ENCODE results near the gene PC. TPM values are rescaled to one million over a fixed set of nuclear protein-coding genes. Genes with fewer than 3 reads are reported as not detected.
"Not testable (repeated sequence)": the region's sequence is repeated elsewhere in the genome, so short reads cannot be mapped to it uniquely, and the experiment has no call there.

The PC gene
- total RNA-seq, 1 donor from 2014 or later: 45.9 TPM

DNA sequence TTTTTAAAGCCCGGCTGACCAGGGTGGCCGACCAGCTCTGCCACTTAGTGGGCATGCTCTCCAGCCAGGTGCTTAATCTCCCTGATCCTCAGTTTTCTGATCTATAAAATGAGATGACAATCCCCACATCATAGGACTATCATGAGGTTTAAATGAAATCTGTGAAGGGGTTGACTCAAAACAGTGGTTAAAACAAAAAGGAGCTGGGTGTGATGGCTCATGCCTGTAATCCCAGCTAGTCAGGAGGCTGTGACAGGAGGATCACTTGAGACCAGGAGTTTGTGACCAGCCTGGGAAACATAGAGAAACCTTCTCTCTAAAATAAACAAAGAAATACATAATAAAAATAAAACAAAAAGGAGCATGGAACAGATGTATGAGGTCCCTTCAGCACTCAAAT, 13.3 kb upstream of the PC start:
- Histone ChIP-seq H3K4me3 (ENCODE audit: low read length in 3 of 3) (no peak overlapping the region), H3K9me3 (ENCODE audit: control insufficient read depth in 3 of 3, low read length in 3 of 3) (no peaks in the 10 kb centered on the region), H3K9ac (ENCODE audit: low read depth in 1 of 3, low read length in 3 of 3) (no peak overlapping the region), H3K36me3 (ENCODE audit: control insufficient read depth in 3 of 3, insufficient read depth in 3 of 3, low read length in 3 of 3) (no peaks in the 10 kb centered on the region), H3K27ac (ENCODE audit: low read depth, low read length) (peak overlapping the region; percentile 68), H3K27me3 (ENCODE audit: control insufficient read depth in 3 of 3, insufficient read depth in 3 of 3, low read length in 3 of 3) (no peaks in the 10 kb centered on the region), H3K4me1 (ENCODE audit: control insufficient read depth in 3 of 3, insufficient read depth in 3 of 3, low read length in 3 of 3) (peaks cover 3 to 10% (median 4%) of the 10 kb centered on the region in 3 donors)

DNA sequence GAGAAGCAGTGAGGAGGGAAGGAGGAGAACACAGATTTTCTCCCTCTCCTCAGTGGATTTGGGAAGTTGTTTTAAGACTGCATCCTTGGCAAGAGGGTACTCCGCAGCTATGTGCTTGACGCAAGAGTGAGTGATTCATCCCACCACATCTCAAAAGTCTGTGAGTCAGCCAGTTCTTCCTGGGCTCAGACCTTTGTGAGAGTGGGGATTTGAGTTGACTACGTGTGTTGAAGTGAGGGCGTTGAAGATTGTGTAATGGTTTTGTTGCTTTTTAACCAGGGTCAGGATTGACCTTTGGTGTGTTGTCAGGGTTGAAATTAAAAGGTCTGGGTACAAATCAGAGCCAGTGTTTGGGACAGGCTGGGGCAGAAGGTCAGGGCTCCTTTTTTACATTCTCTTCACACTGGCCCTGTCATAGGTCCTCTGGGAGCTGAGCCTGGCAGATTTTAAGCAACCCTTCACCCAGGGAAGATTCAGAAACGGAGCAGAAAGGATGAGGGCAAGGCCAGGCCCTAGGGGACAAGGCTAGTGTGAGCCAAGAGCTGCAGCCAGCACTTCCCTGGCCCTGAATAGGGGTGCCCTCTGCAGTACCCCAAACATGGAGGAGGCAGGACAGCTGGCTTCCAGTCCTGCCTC, 12.7 kb upstream of the PC start:
- Histone ChIP-seq H3K9ac (ENCODE audit: low read depth in 1 of 3, low read length in 3 of 3) (no peak overlapping the region), H3K27ac (ENCODE audit: low read depth, low read length) (peak overlapping the region; percentile 68), H3K27me3 (ENCODE audit: control insufficient read depth in 3 of 3, insufficient read depth in 3 of 3, low read length in 3 of 3) (no peaks in the 10 kb centered on the region), H3K4me3 (ENCODE audit: low read length in 3 of 3) (no peak overlapping the region), H3K36me3 (ENCODE audit: control insufficient read depth in 3 of 3, insufficient read depth in 3 of 3, low read length in 3 of 3) (no peaks in the 10 kb centered on the region), H3K9me3 (ENCODE audit: control insufficient read depth in 3 of 3, low read length in 3 of 3) (no peaks in the 10 kb centered on the region), H3K4me1 (ENCODE audit: control insufficient read depth in 3 of 3, insufficient read depth in 3 of 3, low read length in 3 of 3) (peaks cover 3 to 10% (median 4%) of the 10 kb centered on the region in 3 donors)

DNA sequence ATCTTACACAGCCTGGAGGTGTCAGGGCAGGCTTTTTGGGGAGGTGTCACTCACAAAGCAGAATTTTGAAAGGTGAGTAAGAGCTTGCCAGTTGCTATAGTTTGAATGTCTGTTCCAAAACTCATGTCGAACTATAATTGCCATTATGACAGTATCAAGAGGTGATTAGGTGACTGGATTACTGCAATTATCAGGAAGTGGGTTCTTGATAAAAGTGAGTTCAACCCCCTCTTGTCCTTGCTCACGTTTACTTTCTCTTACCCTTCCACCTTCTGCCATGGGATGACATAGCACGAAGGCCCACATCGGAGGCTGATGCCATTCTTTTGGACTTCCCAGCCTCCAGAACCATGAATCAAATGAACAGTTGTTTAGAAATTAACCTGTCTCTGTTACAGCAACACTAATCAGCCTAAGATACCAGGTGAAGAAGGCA, 12.2 kb upstream of the PC start:
- Histone ChIP-seq H3K27me3 (ENCODE audit: control insufficient read depth in 3 of 3, insufficient read depth in 3 of 3, low read length in 3 of 3) (no peaks in the 10 kb centered on the region), H3K27ac (ENCODE audit: low read depth, low read length) (peak overlapping the region; percentile 33), H3K4me3 (ENCODE audit: low read length in 3 of 3) (no peak overlapping the region), H3K9me3 (ENCODE audit: control insufficient read depth in 3 of 3, low read length in 3 of 3) (no peaks in the 10 kb centered on the region), H3K9ac (ENCODE audit: low read depth in 1 of 3, low read length in 3 of 3) (no peak overlapping the region), H3K36me3 (ENCODE audit: control insufficient read depth in 3 of 3, insufficient read depth in 3 of 3, low read length in 3 of 3) (no peaks in the 10 kb centered on the region), H3K4me1 (ENCODE audit: control insufficient read depth in 3 of 3, insufficient read depth in 3 of 3, low read length in 3 of 3) (peaks cover 3 to 10% (median 4%) of the 10 kb centered on the region in 3 donors)

DNA sequence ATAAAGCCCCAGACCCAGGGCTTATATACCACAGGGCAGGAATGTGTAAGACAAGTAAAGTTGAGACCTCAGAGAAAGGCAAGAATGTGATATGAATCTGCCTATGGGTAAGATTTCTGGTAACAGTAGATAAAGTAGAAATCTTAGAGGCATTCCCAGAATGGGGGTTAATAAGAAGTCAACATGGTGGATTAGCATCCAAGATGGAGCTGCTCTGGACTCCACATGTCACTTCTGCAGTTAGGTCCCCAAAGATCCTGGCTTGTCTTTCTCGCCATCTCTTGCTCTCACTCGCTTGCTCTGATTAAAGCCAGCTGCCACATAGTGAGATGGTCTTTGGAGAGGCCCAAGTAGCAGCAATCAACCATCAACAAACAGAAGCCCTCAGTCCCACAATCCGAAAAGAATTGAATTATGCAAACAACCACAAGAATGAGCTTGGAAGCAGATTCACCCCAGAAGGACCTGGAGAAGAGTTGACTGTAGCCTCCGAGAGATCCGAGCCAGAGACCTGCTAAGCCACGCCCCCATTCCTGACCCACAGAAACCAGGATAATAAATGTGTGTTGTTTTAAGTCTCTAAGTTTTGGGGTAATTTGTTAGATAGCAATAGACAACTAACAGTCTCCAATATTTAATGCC, 11.5 kb upstream of the PC start:
- H3K9ac ChIP-seq (ENCODE audit: low read depth in 1 of 3, low read length in 3 of 3): no peak overlapping the region
- H3K27ac ChIP-seq (ENCODE audit: low read depth, low read length): peak overlapping the region; percentile 33

DNA sequence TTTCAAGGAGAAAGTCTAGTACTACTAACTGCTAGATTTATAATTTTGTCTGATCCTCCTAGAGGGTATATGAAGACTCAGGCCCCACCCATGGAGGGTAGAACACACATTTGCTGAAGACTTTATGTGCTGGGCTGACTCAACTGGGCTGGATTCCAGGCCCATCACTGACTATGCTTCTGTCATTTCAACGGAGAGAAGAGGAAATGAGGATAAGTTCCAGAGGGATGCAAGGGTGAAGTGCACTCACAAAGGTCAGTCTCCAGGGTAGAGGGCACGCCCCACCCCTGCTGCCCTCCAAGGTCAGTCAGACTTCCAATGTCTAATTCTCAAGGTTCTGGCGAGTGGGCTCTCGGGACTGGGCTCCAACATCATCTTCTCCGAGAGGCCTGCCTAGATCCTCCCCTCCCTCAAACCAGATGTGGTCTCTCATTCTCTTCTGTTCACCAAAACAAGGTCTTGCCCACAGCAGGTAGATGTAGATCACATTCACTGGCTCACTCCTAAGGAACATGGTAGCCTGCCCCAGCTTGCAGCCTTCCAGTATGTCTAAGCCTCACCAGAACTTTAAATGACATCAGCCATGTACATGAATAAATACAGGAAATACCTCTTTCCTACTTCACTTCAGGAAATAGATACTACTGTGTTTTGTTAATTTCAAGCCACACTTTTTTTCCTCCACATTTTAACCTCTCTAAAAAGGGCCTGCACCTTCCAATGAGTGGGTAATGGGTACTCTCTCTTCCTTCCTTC, 9.7 kb upstream of the PC start:
- no peaks in the 10 kb centered on the region for H3K9me3 ChIP-seq (ENCODE audit: control insufficient read depth in 3 of 3, low read length in 3 of 3)
- H3K4me1 ChIP-seq (ENCODE audit: control insufficient read depth in 3 of 3, insufficient read depth in 3 of 3, low read length in 3 of 3): peaks cover 3 to 10% (median 4%) of the 10 kb centered on the region in 3 donors
- no peaks in the 10 kb centered on the region for H3K36me3 ChIP-seq (ENCODE audit: control insufficient read depth in 3 of 3, insufficient read depth in 3 of 3, low read length in 3 of 3)
- H3K27ac ChIP-seq (ENCODE audit: low read depth, low read length): no peak overlapping the region
- H3K27me3 ChIP-seq (ENCODE audit: control insufficient read depth in 3 of 3, insufficient read depth in 3 of 3, low read length in 3 of 3): no peaks in the 10 kb centered on the region
- H3K9ac ChIP-seq (ENCODE audit: low read depth in 1 of 3, low read length in 3 of 3): no peak overlapping the region
- H3K4me3 ChIP-seq (ENCODE audit: low read length in 3 of 3): no peak overlapping the region

More for the DNA sequence above, 11.5 kb upstream of the PC start:
- Histone ChIP-seq H3K4me3 (ENCODE audit: low read length in 3 of 3) (no peak overlapping the region), H3K4me1 (ENCODE audit: control insufficient read depth in 3 of 3, insufficient read depth in 3 of 3, low read length in 3 of 3) (peaks cover 3 to 10% (median 4%) of the 10 kb centered on the region in 3 donors), H3K9me3 (ENCODE audit: control insufficient read depth in 3 of 3, low read length in 3 of 3) (no peaks in the 10 kb centered on the region), H3K27me3 (ENCODE audit: control insufficient read depth in 3 of 3, insufficient read depth in 3 of 3, low read length in 3 of 3) (no peaks in the 10 kb centered on the region), H3K36me3 (ENCODE audit: control insufficient read depth in 3 of 3, insufficient read depth in 3 of 3, low read length in 3 of 3) (no peaks in the 10 kb centered on the region)

DNA sequence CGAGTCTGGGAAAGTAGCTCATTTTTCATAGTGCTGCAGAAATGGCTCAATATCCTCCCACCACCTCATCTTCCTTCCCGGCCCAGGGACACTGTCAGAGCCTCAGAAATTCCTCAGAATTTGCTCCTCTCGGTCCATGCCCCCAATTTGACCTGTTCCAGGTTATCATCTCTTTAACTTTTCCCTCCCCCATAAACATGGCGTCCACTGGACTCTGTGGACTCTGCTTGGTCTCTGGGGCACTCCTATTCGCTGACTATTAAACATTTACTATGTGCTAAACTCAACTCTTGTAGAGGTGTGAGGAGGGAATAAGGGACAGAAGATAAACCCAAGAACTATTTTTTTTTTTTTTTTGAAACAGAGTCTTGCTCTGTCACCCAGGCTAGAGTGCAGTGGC, 8.2 kb upstream of the PC start:
- no peak overlapping the region for H3K27ac ChIP-seq (ENCODE audit: low read depth, low read length)
- peaks cover 3 to 10% (median 4%) of the 10 kb centered on the region in 3 donors for H3K4me1 ChIP-seq (ENCODE audit: control insufficient read depth in 3 of 3, insufficient read depth in 3 of 3, low read length in 3 of 3)
- H3K27me3 ChIP-seq (ENCODE audit: control insufficient read depth in 3 of 3, insufficient read depth in 3 of 3, low read length in 3 of 3): no peaks in the 10 kb centered on the region
- no peaks in the 10 kb centered on the region for H3K36me3 ChIP-seq (ENCODE audit: control insufficient read depth in 3 of 3, insufficient read depth in 3 of 3, low read length in 3 of 3)
- no peak overlapping the region for H3K4me3 ChIP-seq (ENCODE audit: low read length in 3 of 3)
- H3K9ac ChIP-seq (ENCODE audit: low read depth in 1 of 3, low read length in 3 of 3): no peak overlapping the region
- H3K9me3 ChIP-seq (ENCODE audit: control insufficient read depth in 3 of 3, low read length in 3 of 3): no peaks in the 10 kb centered on the region

DNA sequence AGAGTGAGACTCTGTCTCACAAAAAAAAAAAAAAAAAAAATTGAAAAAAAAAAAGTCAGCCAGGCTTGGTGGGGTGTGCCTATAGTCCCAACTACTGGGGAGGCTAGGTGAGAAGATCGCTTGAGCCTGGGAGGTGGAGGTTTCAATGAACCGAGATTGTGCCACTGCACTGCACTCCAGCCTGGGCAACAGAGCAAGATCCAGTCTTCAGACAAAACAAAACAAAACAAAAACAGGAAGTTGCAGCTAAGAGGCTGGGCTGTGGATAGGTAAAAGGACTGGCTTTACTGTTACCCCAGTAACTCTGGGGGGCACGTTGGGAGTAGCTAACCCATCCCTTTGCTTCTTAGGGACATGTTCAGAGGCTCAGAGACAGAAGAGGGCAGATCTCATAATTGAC, 6.3 kb upstream of the PC start:
- no peak overlapping the region for H3K27ac ChIP-seq (ENCODE audit: low read depth, low read length)
- H3K4me3 ChIP-seq (ENCODE audit: low read length in 3 of 3): no peak overlapping the region
- H3K36me3 ChIP-seq (ENCODE audit: control insufficient read depth in 3 of 3, insufficient read depth in 3 of 3, low read length in 3 of 3): no peaks in the 10 kb centered on the region
- H3K9ac ChIP-seq (ENCODE audit: low read depth in 1 of 3, low read length in 3 of 3): no peak overlapping the region
- no peaks in the 10 kb centered on the region for H3K9me3 ChIP-seq (ENCODE audit: control insufficient read depth in 3 of 3, low read length in 3 of 3)
- H3K27me3 ChIP-seq (ENCODE audit: control insufficient read depth in 3 of 3, insufficient read depth in 3 of 3, low read length in 3 of 3): no peaks in the 10 kb centered on the region
- no peaks in the 10 kb centered on the region for H3K4me1 ChIP-seq (ENCODE audit: control insufficient read depth in 3 of 3, insufficient read depth in 3 of 3, low read length in 3 of 3)

DNA sequence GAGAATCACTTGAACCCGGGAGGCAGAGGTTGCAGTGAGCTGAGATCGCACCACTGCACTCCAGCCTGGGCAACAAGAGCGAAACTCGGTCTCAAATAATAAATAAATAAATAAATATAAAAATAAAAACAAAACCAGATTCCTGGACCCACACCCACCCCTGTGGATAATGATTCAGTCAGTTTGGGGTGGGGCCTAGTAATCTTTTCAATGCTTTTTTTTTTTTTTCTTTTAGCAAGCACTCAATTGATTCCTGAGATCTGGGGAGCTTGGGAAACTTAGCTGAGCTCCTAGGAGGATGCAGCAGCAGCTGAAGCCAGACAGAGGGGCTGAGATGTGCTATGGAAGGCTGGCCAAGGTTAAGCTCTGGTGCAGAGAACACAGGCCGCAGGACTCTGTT, 4.6 kb upstream of the PC start:
- Histone ChIP-seq H3K27me3 (ENCODE audit: control insufficient read depth in 3 of 3, insufficient read depth in 3 of 3, low read length in 3 of 3) (no peaks in the 10 kb centered on the region), H3K4me3 (ENCODE audit: low read length in 3 of 3) (no peak overlapping the region), H3K4me1 (ENCODE audit: control insufficient read depth in 3 of 3, insufficient read depth in 3 of 3, low read length in 3 of 3) (peaks cover 6 to 8% (median 7%) of the 10 kb centered on the region in 3 donors), H3K36me3 (ENCODE audit: control insufficient read depth in 3 of 3, insufficient read depth in 3 of 3, low read length in 3 of 3) (no peaks in the 10 kb centered on the region), H3K9ac (ENCODE audit: low read depth in 1 of 3, low read length in 3 of 3) (no peak overlapping the region), H3K27ac (ENCODE audit: low read depth, low read length) (no peak overlapping the region), H3K9me3 (ENCODE audit: control insufficient read depth in 3 of 3, low read length in 3 of 3) (no peaks in the 10 kb centered on the region)

DNA sequence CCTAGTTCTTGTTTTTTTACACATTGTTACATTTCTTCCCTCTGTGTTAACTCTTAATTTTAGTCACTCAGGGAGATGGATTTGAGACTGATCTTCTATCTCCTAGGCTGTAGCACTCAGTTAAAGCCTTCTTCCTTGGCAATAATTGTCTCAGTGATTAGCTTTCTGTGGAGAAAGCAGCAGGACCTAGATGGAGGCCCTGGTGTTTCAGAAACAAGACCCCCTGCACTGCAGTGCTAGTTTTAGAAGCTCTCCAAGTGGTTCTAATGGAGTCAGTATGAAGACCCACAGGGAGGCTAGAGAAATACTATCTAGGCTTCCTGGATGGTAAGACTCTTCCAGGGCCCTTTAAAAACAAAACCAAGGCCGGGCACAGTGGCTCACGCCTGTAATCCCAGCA, 4.1 kb upstream of the PC start:
- H3K27me3 ChIP-seq (ENCODE audit: control insufficient read depth in 3 of 3, insufficient read depth in 3 of 3, low read length in 3 of 3): no peaks in the 10 kb centered on the region
- H3K9me3 ChIP-seq (ENCODE audit: control insufficient read depth in 3 of 3, low read length in 3 of 3): no peaks in the 10 kb centered on the region
- H3K4me3 ChIP-seq (ENCODE audit: low read length in 3 of 3): no peak overlapping the region
- no peaks in the 10 kb centered on the region for H3K36me3 ChIP-seq (ENCODE audit: control insufficient read depth in 3 of 3, insufficient read depth in 3 of 3, low read length in 3 of 3)
- no peak overlapping the region for H3K27ac ChIP-seq (ENCODE audit: low read depth, low read length)
- no peak overlapping the region for H3K9ac ChIP-seq (ENCODE audit: low read depth in 1 of 3, low read length in 3 of 3)
- peaks cover 11 to 13% (median 12%) of the 10 kb centered on the region in 3 donors for H3K4me1 ChIP-seq (ENCODE audit: control insufficient read depth in 3 of 3, insufficient read depth in 3 of 3, low read length in 3 of 3)

DNA sequence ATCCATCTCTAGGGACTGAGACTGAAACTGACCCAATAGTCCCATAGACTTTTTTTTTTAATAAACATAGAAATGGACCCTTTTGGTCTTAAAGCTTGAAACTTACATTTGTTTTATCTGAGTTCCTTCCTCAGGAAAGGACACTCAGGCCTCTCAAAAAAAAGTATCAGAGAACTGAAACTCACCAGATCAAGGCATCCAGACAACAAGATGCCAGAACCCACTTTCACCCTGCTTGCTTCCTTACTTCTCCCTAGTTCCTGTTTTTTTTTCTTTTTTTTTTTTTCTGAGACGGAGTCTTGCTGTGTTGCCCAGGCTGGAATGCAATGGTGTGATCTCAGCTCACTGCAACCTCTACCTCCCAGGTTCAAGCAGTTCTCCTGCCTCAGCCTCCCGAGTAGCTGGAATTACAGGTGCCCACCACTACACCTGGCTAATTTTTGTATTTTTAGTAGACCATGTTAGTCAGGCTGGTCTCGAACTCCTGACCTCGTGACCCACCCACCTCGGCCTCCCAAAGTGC, 3.6 kb upstream of the PC start:
- not testable (repeated sequence) for H3K27ac ChIP-seq (ENCODE audit: low read depth, low read length); H3K9ac ChIP-seq (ENCODE audit: low read depth in 1 of 3, low read length in 3 of 3); H3K9me3 ChIP-seq (ENCODE audit: control insufficient read depth in 3 of 3, low read length in 3 of 3); H3K4me3 ChIP-seq (ENCODE audit: low read length in 3 of 3); H3K36me3 ChIP-seq (ENCODE audit: control insufficient read depth in 3 of 3, insufficient read depth in 3 of 3, low read length in 3 of 3); H3K27me3 ChIP-seq (ENCODE audit: control insufficient read depth in 3 of 3, insufficient read depth in 3 of 3, low read length in 3 of 3)
- peaks cover 11 to 18% (median 15%) of the 10 kb centered on the region in 3 donors for H3K4me1 ChIP-seq (ENCODE audit: control insufficient read depth in 3 of 3, insufficient read depth in 3 of 3, low read length in 3 of 3)
